ENCODE results near the gene CDIP1.

DNA sequence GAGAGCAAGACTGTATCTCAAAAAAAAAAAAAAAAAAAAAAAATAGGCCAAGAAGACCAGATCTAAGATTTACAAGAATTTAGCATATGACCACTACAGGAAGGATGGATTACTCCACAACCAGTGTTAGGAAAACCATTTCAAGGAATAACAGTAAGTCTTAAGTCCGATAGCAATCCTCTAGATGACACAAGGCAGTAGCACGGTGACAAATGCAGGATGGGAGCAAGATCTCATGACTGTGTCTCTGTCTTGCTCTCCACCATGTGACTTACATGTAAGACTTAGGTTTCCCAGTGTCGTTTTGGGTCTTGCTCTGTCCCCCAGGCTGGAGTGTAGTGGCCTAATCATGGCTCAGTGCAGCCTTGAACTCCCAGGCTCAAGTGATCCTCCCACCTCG, 45.3 kb upstream of the CDIP1 start:
- TF ChIP-seq EP300 (IDR thresholded peaks at IDR 0.05) = no peak
- TF ChIP-seq, protein P1, sequence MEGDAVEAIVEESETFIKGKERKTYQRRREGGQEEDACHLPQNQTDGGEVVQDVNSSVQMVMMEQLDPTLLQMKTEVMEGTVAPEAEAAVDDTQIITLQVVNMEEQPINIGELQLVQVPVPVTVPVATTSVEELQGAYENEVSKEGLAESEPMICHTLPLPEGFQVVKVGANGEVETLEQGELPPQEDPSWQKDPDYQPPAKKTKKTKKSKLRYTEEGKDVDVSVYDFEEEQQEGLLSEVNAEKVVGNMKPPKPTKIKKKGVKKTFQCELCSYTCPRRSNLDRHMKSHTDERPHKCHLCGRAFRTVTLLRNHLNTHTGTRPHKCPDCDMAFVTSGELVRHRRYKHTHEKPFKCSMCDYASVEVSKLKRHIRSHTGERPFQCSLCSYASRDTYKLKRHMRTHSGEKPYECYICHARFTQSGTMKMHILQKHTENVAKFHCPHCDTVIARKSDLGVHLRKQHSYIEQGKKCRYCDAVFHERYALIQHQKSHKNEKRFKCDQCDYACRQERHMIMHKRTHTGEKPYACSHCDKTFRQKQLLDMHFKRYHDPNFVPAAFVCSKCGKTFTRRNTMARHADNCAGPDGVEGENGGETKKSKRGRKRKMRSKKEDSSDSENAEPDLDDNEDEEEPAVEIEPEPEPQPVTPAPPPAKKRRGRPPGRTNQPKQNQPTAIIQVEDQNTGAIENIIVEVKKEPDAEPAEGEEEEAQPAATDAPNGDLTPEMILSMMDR (IDR thresholded peaks at IDR 0.05) = no peak
